B cell (primary cell): ENCODE measurements around the gene ZNF324. TPM values are rescaled to one million over a fixed set of nuclear protein-coding genes. Genes with fewer than 3 reads are reported as not detected.

Experiments used
- ATAC-seq: fragments of 200-7000 bp; cut with Tn5 transposase; one replicate; pipeline ENCODE4 v1.10.0; 2021; ENCODE audit warnings: low read depth, mild to moderate bottlenecking, moderate number of reproducible peaks, moderate library complexity
- CTCF ChIA-PET: fragments of 350-600 bp; sonication (Branson Sonifier 250); formaldehyde crosslinking; loops from one replicate; lab custom pipeline; 2021; ENCODE audit warnings: antibody characterized with exemption, inconsistent platforms; lab: Charles Lee
- POLR2A ChIA-PET: fragments of 350-600 bp; sonication (Branson Sonifier 250); formaldehyde crosslinking; loops from one replicate; lab custom pipeline; 2021; ENCODE audit warnings: antibody characterized with exemption; lab: Charles Lee
- DNase-seq: peaks from one replicate; pipeline ENCODE4 v3.0.0; 2013
- H2AFZ ChIP-seq: 2 replicates; pipeline ENCODE4 v1.6.1; 2012; ENCODE audit warnings: mild to moderate bottlenecking, low read depth, low read length; ENCODE audit not compliant: insufficient read depth, poor library complexity, severe bottlenecking
- H3K27ac ChIP-seq, 2 donors: 1 replicate in 1 of 2; 2 replicates in 1 of 2; pipeline ENCODE4 v1.5.1; 2012 to 2013; ENCODE audit warnings: low read length in 2 of 2, mild to moderate bottlenecking in 2 of 2, moderate library complexity in 1 of 2
- H3K27me3 ChIP-seq, 4 experiments: fragments of 200-600 bp in 1 of 4; sonication (generic) in 1 of 4; replicated peaks in 1 of 4; 1 replicate in 2 of 4; 2 replicates in 2 of 4; pipeline versions ENCODE4 v1.6.1 to v1.7.0; 2013 to 2016; ENCODE audit warnings: low read length in 3 of 4, mild to moderate bottlenecking in 2 of 4, mixed read lengths in 1 of 4, moderate library complexity in 1 of 4; ENCODE audit not compliant: insufficient read depth in 4 of 4, control insufficient read depth in 3 of 4; ENCODE audit errors: control extremely low read depth in 1 of 4
- H3K36me3 ChIP-seq, 2 experiments: replicated peaks in 1 of 2; 1 replicate in 1 of 2; 2 replicates in 1 of 2; pipeline versions ENCODE4 v1.6.1 to v1.7.1; 2013; ENCODE audit warnings: low read length in 1 of 2; ENCODE audit not compliant: insufficient read depth in 2 of 2, control insufficient read depth in 1 of 2; ENCODE audit errors: control extremely low read depth in 1 of 2, extremely low read depth in 1 of 2
- H3K4me1 ChIP-seq, 2 donors: fragments of 200-600 bp in 1 of 2; sonication (generic) in 1 of 2; 1 replicate in 1 of 2; 2 replicates in 1 of 2; pipeline versions ENCODE4 v1.5.1 to v1.6.1; 2013 to 2017; ENCODE audit warnings: low read length in 2 of 2; ENCODE audit not compliant: control insufficient read depth in 2 of 2, insufficient read depth in 2 of 2
- H3K4me2 ChIP-seq: replicated peaks from 2 replicates; pipeline ENCODE3; 2012; ENCODE audit warnings: mild to moderate bottlenecking, low read depth, low read length; ENCODE audit not compliant: poor library complexity, severe bottlenecking
- H3K4me3 ChIP-seq, 5 experiments: fragments of 200-600 bp in 1 of 5; sonication (generic) in 1 of 5; 1 replicate in 3 of 5; 2 replicates in 2 of 5; pipeline versions ENCODE4 v1.5.1 to v1.7.0; 2011 to 2016; ENCODE audit warnings: low read length in 4 of 5, mild to moderate bottlenecking in 4 of 5, low read depth in 2 of 5, control low read depth in 1 of 5, moderate library complexity in 1 of 5; ENCODE audit not compliant: insufficient read depth in 1 of 5; ENCODE audit errors: control extremely low read depth in 1 of 5, extremely low read depth in 1 of 5
- H3K79me2 ChIP-seq: fragments of 200-600 bp; sonication (generic); one replicate; pipeline ENCODE4 v1.6.0; 2016; ENCODE audit warnings: low read length; ENCODE audit not compliant: control insufficient read depth, insufficient read depth
- H3K9ac ChIP-seq: fragments of 200-600 bp; sonication (generic); 2 replicates; pipeline ENCODE4 v1.6.1; 2017; ENCODE audit warnings: mild to moderate bottlenecking, low read length, moderate library complexity
- H3K9me3 ChIP-seq, 3 donors: one replicate each; pipeline versions ENCODE4 v1.6.1 to v1.7.1; 2013; ENCODE audit warnings: low read length in 2 of 3; ENCODE audit not compliant: control insufficient read depth in 2 of 3, insufficient read depth in 1 of 3; ENCODE audit errors: control extremely low read depth in 1 of 3
- H4K20me1 ChIP-seq: 2 replicates; pipeline ENCODE4 v1.6.0; 2012; ENCODE audit warnings: mild to moderate bottlenecking, low read length; ENCODE audit not compliant: insufficient read depth, control insufficient read depth, poor library complexity, severe bottlenecking
- H3K27ac Mint-ChIP-seq: one replicate; pipeline ENCODE4 v1.8.0; 2021; ENCODE audit warnings: mixed read lengths
- H3K27me3 Mint-ChIP-seq: one replicate; pipeline ENCODE4 v1.8.0; 2021; ENCODE audit warnings: mixed read lengths
- H3K4me1 Mint-ChIP-seq: one replicate; pipeline ENCODE4 v1.8.0; 2021; ENCODE audit warnings: mixed read lengths
- H3K4me3 Mint-ChIP-seq: one replicate; pipeline ENCODE4 v1.8.0; 2021; ENCODE audit warnings: mixed read lengths
- H3K9me3 Mint-ChIP-seq: one replicate; pipeline ENCODE4 v1.8.0; 2022; ENCODE audit warnings: mixed read lengths; ENCODE audit not compliant: insufficient read depth
- EZH2 ChIP-seq: IDR thresholded peaks from 2 replicates; pipeline ENCODE4 v1.6.1; 2012; ENCODE audit warnings: borderline replicate concordance, low read depth, mild to moderate bottlenecking, moderate library complexity, low read length; ENCODE audit not compliant: insufficient read depth, poor library complexity, severe bottlenecking
- WGBS: methylation state at CpG from one replicate; pipeline ENCODE4 v1.1.5; 2013; ENCODE audit warnings: missing lambda C conversion rate; ENCODE audit not compliant: insufficient coverage; 5-methylcytosine and 5-hydroxymethylcytosine counted together
- intact Hi-C: fragments of 100-400 bp; cut with micrococcal nuclease; formaldehyde crosslinking; loops from one replicate; pipeline ENCODE4 v1.10.0; 2022
- polyA plus RNA-seq: library from polyadenylated mRNA; depleted of rRNA; stranded (reverse); fragments of >200 nt; gene quantifications from 2 replicates; pipeline ENCODE4 v1.2.3, GENCODE V29; 2012
- total RNA-seq, 2 donors: library from RNA; stranded (reverse); fragments of 120-200 nt in 1 of 2; gene quantifications; 1 replicate in 1 of 2; 2 replicates in 1 of 2; pipeline versions ENCODE4 v1.2.3 to v1.2.4, GENCODE V29; 2013 to 2022
- TF ChIP-seq, protein P1 (sequence below): fragments of 200-600 bp; IDR thresholded peaks from one replicate; pipeline ENCODE4 v1.8.0; 2022; ENCODE audit warnings: antibody characterized with exemption, mild to moderate bottlenecking

The ZNF324 gene
- total and polyA plus RNA-seq, 2 donors (not counting 1 experiment from before 2014, with no cell fraction given): 12.8 to 21.0 TPM

DNA sequence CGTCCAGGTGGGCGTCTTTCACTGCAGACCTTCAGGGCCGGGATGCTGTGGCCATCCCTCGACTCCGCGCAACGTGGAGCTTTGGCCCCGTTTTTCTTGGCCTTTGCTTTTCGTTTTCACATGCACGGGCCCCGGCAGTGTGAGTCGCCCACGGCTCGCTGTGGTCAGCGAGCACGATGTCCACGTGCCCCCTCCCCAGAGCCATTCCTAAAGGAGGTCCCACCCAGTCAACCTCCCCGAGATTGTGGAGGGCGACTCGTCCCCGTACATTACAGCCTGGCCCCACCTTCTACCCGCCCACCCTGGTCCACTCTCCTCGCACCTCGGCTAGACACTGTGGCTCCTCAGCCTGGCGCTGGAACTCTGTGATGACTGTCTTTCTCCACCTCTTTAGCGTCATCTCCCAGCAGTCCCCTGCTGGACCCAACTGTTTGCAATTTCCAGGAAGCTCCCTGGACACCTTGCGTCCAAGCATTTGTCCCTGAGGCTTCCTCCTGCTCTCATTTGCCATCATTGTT is 9.7 kb downstream of the ZNF324 start:
- H4K20me1 ChIP-seq: no peaks in the 10 kb centered on the region
- ChIA-PET POLR2A (interaction anchor here (1.0 to 1.1 kb wide), 3 partner anchors 10 to 95 kb away, joined by 3 to 4 read pairs (median 3); partner anchors contain the start of genes ZBTB45, ZNF324 and ZNF837), CTCF (no interaction called here)
- Mint-ChIP-seq H3K4me1 (peaks cover 20% of the 10 kb centered on the region), H3K27ac (peak overlapping the region; percentile 98), H3K4me3 (peak overlapping the region; percentile 98), H3K9me3 (no peaks in the 10 kb centered on the region), H3K27me3 (no peaks in the 10 kb centered on the region)
- peaks cover 4 to 13% of the 10 kb centered on the region in 2 experiments for H3K36me3 ChIP-seq
- H3K79me2 ChIP-seq: no peaks in the 10 kb centered on the region
- H3K4me1 ChIP-seq: peaks cover 14 to 18% of the 10 kb centered on the region in 2 donors
- ATAC-seq (no peak), DNase-seq (no peak)
- no peaks in the 10 kb centered on the region for H3K9me3 ChIP-seq
- no peaks in the 10 kb centered on the region for H3K27me3 ChIP-seq
- peak overlapping the region; percentile 82 to 89 for H3K27ac ChIP-seq
- peak overlapping the region; percentile 39 to 85 (median 70) for H3K4me3 ChIP-seq
- peak overlapping the region; percentile 69 for H3K9ac ChIP-seq
- intact Hi-C loops: loop anchor here (1.0 to 5.0 kb wide), 7 partner anchors 10 to 294 kb away; partner anchors contain the start of genes ERVK3-1, ZNF132, ZNF274 and ZNF497
- peak overlapping the region; percentile 91 for H3K4me2 ChIP-seq
- H2AFZ ChIP-seq: peak overlapping the region; percentile 78
- WGBS: 7% methylated on average over 27 of the region's 27 CpGs
- TF ChIP-seq EZH2: no peak
- TF ChIP-seq, protein P1, sequence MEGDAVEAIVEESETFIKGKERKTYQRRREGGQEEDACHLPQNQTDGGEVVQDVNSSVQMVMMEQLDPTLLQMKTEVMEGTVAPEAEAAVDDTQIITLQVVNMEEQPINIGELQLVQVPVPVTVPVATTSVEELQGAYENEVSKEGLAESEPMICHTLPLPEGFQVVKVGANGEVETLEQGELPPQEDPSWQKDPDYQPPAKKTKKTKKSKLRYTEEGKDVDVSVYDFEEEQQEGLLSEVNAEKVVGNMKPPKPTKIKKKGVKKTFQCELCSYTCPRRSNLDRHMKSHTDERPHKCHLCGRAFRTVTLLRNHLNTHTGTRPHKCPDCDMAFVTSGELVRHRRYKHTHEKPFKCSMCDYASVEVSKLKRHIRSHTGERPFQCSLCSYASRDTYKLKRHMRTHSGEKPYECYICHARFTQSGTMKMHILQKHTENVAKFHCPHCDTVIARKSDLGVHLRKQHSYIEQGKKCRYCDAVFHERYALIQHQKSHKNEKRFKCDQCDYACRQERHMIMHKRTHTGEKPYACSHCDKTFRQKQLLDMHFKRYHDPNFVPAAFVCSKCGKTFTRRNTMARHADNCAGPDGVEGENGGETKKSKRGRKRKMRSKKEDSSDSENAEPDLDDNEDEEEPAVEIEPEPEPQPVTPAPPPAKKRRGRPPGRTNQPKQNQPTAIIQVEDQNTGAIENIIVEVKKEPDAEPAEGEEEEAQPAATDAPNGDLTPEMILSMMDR: no peak

DNA sequence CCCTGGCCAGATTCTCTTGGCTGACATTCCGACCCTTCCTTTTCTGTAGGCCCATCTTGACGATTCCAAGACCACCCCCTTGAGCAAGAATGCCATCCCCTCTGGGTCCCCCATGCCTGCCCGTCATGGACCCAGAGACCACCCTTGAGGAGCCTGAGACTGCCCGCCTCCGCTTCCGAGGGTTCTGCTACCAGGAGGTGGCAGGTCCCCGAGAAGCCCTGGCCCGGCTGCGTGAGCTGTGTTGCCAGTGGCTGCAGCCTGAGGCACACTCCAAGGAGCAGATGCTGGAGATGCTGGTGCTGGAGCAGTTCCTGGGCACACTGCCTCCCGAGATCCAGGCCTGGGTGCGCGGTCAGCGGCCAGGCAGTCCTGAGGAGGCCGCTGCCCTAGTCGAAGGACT is 10.2 kb downstream of the ZNF324 start:
- no peak overlapping the region for H3K27ac ChIP-seq
- H3K79me2 ChIP-seq: no peaks in the 10 kb centered on the region
- H4K20me1 ChIP-seq: no peaks in the 10 kb centered on the region
- peak overlapping the region; percentile 91 for H3K4me2 ChIP-seq
- H3K27me3 ChIP-seq: no peaks in the 10 kb centered on the region
- H3K4me3 ChIP-seq: no peak overlapping the region
- ATAC-seq (no peak), DNase-seq (no peak)
- POLR2A ChIA-PET: interaction anchor here (1.0 to 1.1 kb wide), 2 partner anchors 10 to 43 kb away, joined by 3 to 4 read pairs; partner anchors contain the start of genes ZBTB45 and ZNF324
- Mint-ChIP-seq H3K4me1 (peaks cover 20% of the 10 kb centered on the region), H3K9me3 (no peaks in the 10 kb centered on the region), H3K27me3 (no peaks in the 10 kb centered on the region), H3K27ac (peak overlapping the region; percentile 98), H3K4me3 (peak overlapping the region; percentile 98)
- H3K9me3 ChIP-seq: no peaks in the 10 kb centered on the region
- H3K36me3 ChIP-seq: peaks cover 4 to 8% of the 10 kb centered on the region in 2 experiments
- peak overlapping the region; percentile 78 for H2AFZ ChIP-seq
- WGBS: 93% methylated on average over 15 of the region's 15 CpGs
- TF ChIP-seq, protein P1: no peak
- no peak for TF ChIP-seq EZH2
- CTCF ChIA-PET: no interaction called here
- intact Hi-C loops: loop anchor here (2.0 to 5.0 kb wide), 2 partner anchors 115 to 294 kb away; partner anchors contain the start of genes ZNF274 and ZNF497
- no peak overlapping the region for H3K9ac ChIP-seq
- peaks cover 14 to 18% of the 10 kb centered on the region in 2 donors for H3K4me1 ChIP-seq
